ENCODE measurements around the gene RAB36. TPM values are rescaled to one million over a fixed set of nuclear protein-coding genes. Genes with fewer than 3 reads are reported as not detected.
A peak's percentile ranks its signal among the peaks of the same experiment; 100 is the strongest.

The RAB36 gene
- total RNA-seq, 1 donor from 2014 or later: 3.5 TPM

DNA sequence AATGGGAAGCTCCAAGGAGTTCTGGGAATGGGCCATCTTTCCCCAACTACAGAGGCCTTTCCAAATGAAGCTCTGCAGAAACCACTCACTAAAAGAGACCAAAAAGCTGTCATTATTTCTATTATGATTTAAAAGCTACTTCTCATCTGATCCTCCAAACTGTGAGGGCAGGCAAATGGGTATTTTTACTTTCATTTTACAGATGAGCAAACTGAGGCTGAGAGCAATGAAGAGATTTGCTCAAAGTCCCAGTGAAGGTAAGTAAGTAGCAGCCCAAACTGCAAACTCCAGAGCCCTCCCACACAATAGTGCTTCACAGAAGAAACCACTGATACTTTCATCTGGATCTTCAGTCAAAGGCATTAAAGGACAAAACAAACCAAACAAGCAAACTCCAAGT is 4.9 kb upstream of the RAB36 start:
- TF ChIP-seq, protein P1, sequence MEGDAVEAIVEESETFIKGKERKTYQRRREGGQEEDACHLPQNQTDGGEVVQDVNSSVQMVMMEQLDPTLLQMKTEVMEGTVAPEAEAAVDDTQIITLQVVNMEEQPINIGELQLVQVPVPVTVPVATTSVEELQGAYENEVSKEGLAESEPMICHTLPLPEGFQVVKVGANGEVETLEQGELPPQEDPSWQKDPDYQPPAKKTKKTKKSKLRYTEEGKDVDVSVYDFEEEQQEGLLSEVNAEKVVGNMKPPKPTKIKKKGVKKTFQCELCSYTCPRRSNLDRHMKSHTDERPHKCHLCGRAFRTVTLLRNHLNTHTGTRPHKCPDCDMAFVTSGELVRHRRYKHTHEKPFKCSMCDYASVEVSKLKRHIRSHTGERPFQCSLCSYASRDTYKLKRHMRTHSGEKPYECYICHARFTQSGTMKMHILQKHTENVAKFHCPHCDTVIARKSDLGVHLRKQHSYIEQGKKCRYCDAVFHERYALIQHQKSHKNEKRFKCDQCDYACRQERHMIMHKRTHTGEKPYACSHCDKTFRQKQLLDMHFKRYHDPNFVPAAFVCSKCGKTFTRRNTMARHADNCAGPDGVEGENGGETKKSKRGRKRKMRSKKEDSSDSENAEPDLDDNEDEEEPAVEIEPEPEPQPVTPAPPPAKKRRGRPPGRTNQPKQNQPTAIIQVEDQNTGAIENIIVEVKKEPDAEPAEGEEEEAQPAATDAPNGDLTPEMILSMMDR (conservative IDR thresholded peaks at IDR 0.05; ENCODE audit: low read depth, low read length): no peak
- no peak for DNase-seq (ENCODE audit: low read depth)
- H3K4me3 ChIP-seq (ENCODE audit: low read depth, low read length): no peak overlapping the region

GRCh38 chr22:23142546-23143105 is 2.7 kb upstream of the RAB36 start:
- no peak for DNase-seq (ENCODE audit: low read depth)
- TF ChIP-seq, protein P1 (conservative IDR thresholded peaks at IDR 0.05; ENCODE audit: low read depth, low read length): no peak
- peak overlapping the region; percentile 64 for H3K4me3 ChIP-seq (ENCODE audit: low read depth, low read length)

DNA sequence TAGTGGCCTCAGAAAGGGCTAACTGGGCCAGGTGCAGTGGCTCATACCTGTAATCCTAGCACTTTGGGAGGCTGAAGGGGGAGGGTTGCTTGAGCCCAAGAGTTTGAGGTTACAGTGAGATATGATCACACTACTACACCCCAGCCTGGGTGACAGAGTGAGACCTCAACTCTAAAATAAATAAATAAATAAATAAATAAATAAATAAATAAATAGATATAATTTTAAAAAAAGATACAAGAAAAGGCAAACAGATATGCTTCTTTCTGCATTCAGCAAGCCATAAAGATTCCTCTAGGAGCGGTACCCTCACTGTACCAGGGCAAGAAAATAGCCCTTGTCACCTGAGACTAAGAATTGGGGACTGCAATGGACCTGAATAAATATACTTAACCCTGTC is 2.2 kb upstream of the RAB36 start:
- H3K4me3 ChIP-seq (ENCODE audit: low read depth, low read length): no peak overlapping the region
- DNase-seq (ENCODE audit: low read depth): no peak
- TF ChIP-seq, protein P1 (conservative IDR thresholded peaks at IDR 0.05; ENCODE audit: low read depth, low read length): no peak

- TF ChIP-seq, protein P1 (conservative IDR thresholded peaks at IDR 0.05; ENCODE audit: low read depth, low read length): no peak
- peak overlapping the region; percentile 52 for H3K4me3 ChIP-seq (ENCODE audit: low read depth, low read length)
- no peak for DNase-seq (ENCODE audit: low read depth)
Observed at GRCh38 chr22:23144432-23144831, 845 bp upstream of the RAB36 start.

GRCh38 chr22:23145878-23146470 is 697 bp downstream of the RAB36 start:
- peak overlapping the region; percentile 90 for H3K4me3 ChIP-seq (ENCODE audit: low read depth, low read length)
- TF ChIP-seq, protein P1 (conservative IDR thresholded peaks at IDR 0.05; ENCODE audit: low read depth, low read length): no peak
- DNase-seq (ENCODE audit: low read depth): no peak

DNA sequence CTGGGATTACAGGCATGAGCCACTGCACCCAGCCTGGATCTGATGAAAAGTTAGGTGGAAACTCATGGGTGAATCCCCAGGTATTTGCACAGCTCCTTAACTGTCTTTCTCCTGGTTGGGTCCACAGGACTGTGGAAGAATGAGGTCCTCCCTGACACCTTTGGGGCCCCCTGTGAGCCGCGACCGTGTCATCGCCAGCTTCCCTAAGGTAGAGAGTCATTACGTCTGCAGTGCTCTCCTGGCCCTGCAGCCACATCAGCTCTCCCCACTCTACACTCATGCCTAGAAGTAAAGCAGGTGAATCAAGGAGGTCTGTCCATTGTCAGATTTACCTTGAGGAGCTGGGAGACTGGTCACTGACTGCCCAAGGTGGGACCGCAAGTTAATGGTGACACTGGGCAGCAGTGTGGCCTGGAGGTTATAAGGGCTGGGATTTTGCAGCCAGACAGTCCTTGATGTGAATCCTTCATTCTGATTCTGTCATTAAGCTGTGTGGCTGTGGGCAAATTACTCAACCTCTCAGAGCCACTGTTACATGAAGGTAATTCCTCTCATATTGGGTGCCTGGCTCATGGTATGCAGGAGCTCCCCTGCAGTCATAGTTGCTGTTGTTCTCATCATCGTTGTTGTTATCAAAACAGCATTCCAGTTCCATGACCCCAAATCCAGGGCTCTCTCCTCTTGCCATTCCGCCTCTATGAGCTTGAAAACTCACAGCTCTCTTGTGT is 1.4 kb downstream of the RAB36 start:
- DNase-seq (ENCODE audit: low read depth): no peak
- TF ChIP-seq, protein P1 (conservative IDR thresholded peaks at IDR 0.05; ENCODE audit: low read depth, low read length): no peak
- peak overlapping the region; percentile 90 for H3K4me3 ChIP-seq (ENCODE audit: low read depth, low read length)

Measured in epithelial cell of proximal tubule (primary cell).